ENCODE data around the gene FUT1.
"Not testable (repeated sequence)": the region's sequence is repeated elsewhere in the genome, so short reads cannot be mapped to it uniquely, and the experiment has no call there.

FUT1 gene

GRCh38 chr19:48752496-48753365 lies at the start of gene FUT1:
Gene FUT1, minus strand, starts transcription at chr19:48752641. Its CDS starts 1,360 bp downstream, at chr19:48751281.
- peak; percentile 26 for DNase-seq

- no peak for DNase-seq
Measured at GRCh38 chr19:48799358-48800300, 47.2 kb upstream of the FUT1 start.

GRCh38 chr19:48798937-48799336 lies 46.5 kb upstream of the FUT1 start:
- DNase-seq, result peak; percentile 24

- DNase-seq, result no peak
Measured at GRCh38 chr19:48797103-48797502, 44.7 kb upstream of the FUT1 start.

GRCh38 chr19:48796298-48797083 lies 44.0 kb upstream of the FUT1 start:
- no peak for DNase-seq

- DNase-seq, result no peak
Measured at GRCh38 chr19:48795685-48796070, 43.2 kb upstream of the FUT1 start.

- peak; percentile 85 for DNase-seq
Measured at GRCh38 chr19:48795055-48795684, 42.7 kb upstream of the FUT1 start.

- DNase-seq, result no peak
Measured at GRCh38 chr19:48794291-48794690, 41.9 kb upstream of the FUT1 start.

GRCh38 chr19:48793271-48793670 lies 40.8 kb upstream of the FUT1 start:
- DNase-seq, result no peak

GRCh38 chr19:48787331-48787730 lies 34.9 kb upstream of the FUT1 start:
- DNase-seq, result not testable (repeated sequence)

GRCh38 chr19:48786422-48786821 lies 34.0 kb upstream of the FUT1 start:
- not testable (repeated sequence) for DNase-seq

- no peak for DNase-seq
Measured at GRCh38 chr19:48784527-48784926, 32.1 kb upstream of the FUT1 start.

GRCh38 chr19:48780631-48781391 lies 28.4 kb upstream of the FUT1 start:
- DNase-seq, result no peak

- DNase-seq, result no peak
Measured at GRCh38 chr19:48779636-48780035, 27.2 kb upstream of the FUT1 start.

- no peak for DNase-seq
Measured at GRCh38 chr19:48777720-48778119, 25.3 kb upstream of the FUT1 start.

GRCh38 chr19:48777139-48777538 lies 24.7 kb upstream of the FUT1 start:
- no peak for DNase-seq

GRCh38 chr19:48772503-48772953 lies 20.1 kb upstream of the FUT1 start:
- no peak for DNase-seq

- no peak for DNase-seq
Measured at GRCh38 chr19:48770734-48771472, 18.5 kb upstream of the FUT1 start.

- no peak for DNase-seq
Measured at GRCh38 chr19:48770266-48770665, 17.8 kb upstream of the FUT1 start.

- DNase-seq, result no peak
Measured at GRCh38 chr19:48768994-48769713, 16.7 kb upstream of the FUT1 start.

Data from GDM1 (cell line).